ENCODE data around the gene CPNE8.

GRCh38 chr12:38629064-38629463 lies 276.3 kb downstream of the CPNE8 start:
- TF ChIP-seq CTCF (conservative IDR thresholded peaks at IDR 0.05; ENCODE audit: low read depth, low read length) (no peak), POLR2A (IDR thresholded peaks at IDR 0.05; ENCODE audit: low read depth, low read length) (no peak), MXI1 (IDR thresholded peaks at IDR 0.05; ENCODE audit: borderline replicate concordance, low read depth, low read length) (no peak), BHLHE40 (IDR thresholded peaks at IDR 0.05; ENCODE audit: low read depth, low read length) (no peak), MAFK (IDR thresholded peaks at IDR 0.05; ENCODE audit: low read depth, low read length) (no peak), RFX5 (IDR thresholded peaks at IDR 0.05; ENCODE audit: low read depth, low read length) (no peak)
